ENCODE results near the gene P2RY2. TPM values are rescaled to one million over a fixed set of nuclear protein-coding genes. Genes with fewer than 3 reads are reported as not detected.
A peak's percentile ranks its signal among the peaks of the same experiment; 100 is the strongest.

P2RY2 gene
- total and polyA plus RNA-seq, 4 donors: 1.8 to 3.7 (median 2.2) TPM

DNA sequence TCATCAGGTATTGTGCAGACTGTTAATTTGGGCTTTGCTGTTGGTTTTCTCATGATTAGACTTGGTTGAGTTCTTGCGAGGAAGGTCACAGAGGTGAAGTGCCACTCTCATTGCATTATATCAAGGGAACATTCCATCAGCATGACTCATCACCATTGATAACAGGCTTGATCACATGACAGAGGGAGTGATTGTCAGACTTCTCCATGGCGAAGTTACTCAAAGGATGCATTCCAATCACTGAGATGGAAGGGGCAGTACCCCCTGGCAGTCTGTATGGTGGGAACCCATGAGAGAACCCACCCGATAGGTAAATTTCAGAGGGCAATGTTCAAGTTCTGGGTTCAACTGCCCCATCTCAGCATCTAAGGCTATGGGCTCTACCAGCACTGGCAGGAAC lies 19.4 kb upstream of the P2RY2 start:
- Histone ChIP-seq H3K9me3 (ENCODE audit: control insufficient read depth in 4 of 4, low read length in 3 of 4) (no peaks in the 10 kb centered on the region), H3K4me1 (ENCODE audit: control insufficient read depth in 4 of 4, insufficient read depth in 4 of 4, low read length in 3 of 4) (peaks cover 0 to 5% (median 4%) of the 10 kb centered on the region in 4 donors), H3K36me3 (ENCODE audit: control insufficient read depth in 4 of 4, insufficient read depth in 3 of 4, low read depth in 1 of 4, low read length in 3 of 4) (no peaks in the 10 kb centered on the region), H3K9ac (ENCODE audit: low read depth in 1 of 2, low read length in 2 of 2) (no peak overlapping the region), H3K27ac (ENCODE audit: low read depth in 1 of 2, low read length in 2 of 2) (no peak overlapping the region), H3K4me3 (ENCODE audit: low read depth in 1 of 3, low read length in 3 of 3) (no peak overlapping the region), H3K27me3 (ENCODE audit: control insufficient read depth in 4 of 4, insufficient read depth in 4 of 4, low read length in 3 of 4) (no peaks in the 10 kb centered on the region)
- no peak for DNase-seq (ENCODE audit: low spot score)
- 73% methylated on average over 3 of the region's 3 CpGs for WGBS
- peak; percentile 78 to 85 for TF ChIP-seq JUND (IDR thresholded peaks at IDR 0.05)
- no peak for TF ChIP-seq EGR1 (IDR thresholded peaks at IDR 0.05; ENCODE audit: low read depth in 2 of 2)

DNA sequence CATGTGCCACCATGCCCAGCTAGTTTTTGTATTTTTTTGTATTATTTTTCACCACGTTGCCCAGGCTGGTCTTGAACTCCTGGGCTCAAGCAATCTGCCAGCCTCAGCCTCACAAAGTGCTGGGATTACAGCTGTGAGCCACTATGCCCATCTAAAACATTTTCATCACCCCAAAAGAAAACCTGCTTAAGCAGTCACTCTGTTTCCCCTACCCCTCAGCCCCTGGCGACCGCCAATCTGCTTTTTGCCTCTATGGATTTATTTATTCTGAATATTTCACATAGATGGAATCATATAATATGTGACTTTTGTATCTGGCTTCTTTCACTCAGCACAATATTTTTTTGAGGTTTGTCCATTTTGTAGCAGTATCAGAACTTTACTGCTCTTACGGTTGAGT lies 18.6 kb upstream of the P2RY2 start:
- Histone ChIP-seq H3K4me3 (ENCODE audit: low read depth in 1 of 3, low read length in 3 of 3) (no peak overlapping the region), H3K4me1 (ENCODE audit: control insufficient read depth in 4 of 4, insufficient read depth in 4 of 4, low read length in 3 of 4) (peaks cover 0 to 8% (median 8%) of the 10 kb centered on the region in 4 donors), H3K27me3 (ENCODE audit: control insufficient read depth in 4 of 4, insufficient read depth in 4 of 4, low read length in 3 of 4) (no peaks in the 10 kb centered on the region), H3K9ac (ENCODE audit: low read depth in 1 of 2, low read length in 2 of 2) (no peak overlapping the region), H3K9me3 (ENCODE audit: control insufficient read depth in 4 of 4, low read length in 3 of 4) (no peaks in the 10 kb centered on the region), H3K27ac (ENCODE audit: low read depth in 1 of 2, low read length in 2 of 2) (no peak overlapping the region), H3K36me3 (ENCODE audit: control insufficient read depth in 4 of 4, insufficient read depth in 3 of 4, low read depth in 1 of 4, low read length in 3 of 4) (no peaks in the 10 kb centered on the region)
- DNase-seq (ENCODE audit: low spot score): no peak
- WGBS: 93% methylated on average over 4 of the region's 4 CpGs
- TF ChIP-seq HNF4A (conservative IDR thresholded peaks at IDR 0.05) (no peak), NR2F2 (IDR thresholded peaks at IDR 0.05) (no peak), JUND (IDR thresholded peaks at IDR 0.05) (no peak), YY1 (IDR thresholded peaks at IDR 0.05) (no peak), FOXA1 (IDR thresholded peaks at IDR 0.05) (no peak), EGR1 (IDR thresholded peaks at IDR 0.05; ENCODE audit: low read depth in 2 of 2) (no peak), RAD21 (IDR thresholded peaks at IDR 0.05) (no peak), HNF4G (IDR thresholded peaks at IDR 0.05) (no peak), FOXA2 (IDR thresholded peaks at IDR 0.05) (no peak), SP1 (IDR thresholded peaks at IDR 0.05) (no peak), RXRA (IDR thresholded peaks at IDR 0.05) (no peak)
- TF ChIP-seq, protein P1, sequence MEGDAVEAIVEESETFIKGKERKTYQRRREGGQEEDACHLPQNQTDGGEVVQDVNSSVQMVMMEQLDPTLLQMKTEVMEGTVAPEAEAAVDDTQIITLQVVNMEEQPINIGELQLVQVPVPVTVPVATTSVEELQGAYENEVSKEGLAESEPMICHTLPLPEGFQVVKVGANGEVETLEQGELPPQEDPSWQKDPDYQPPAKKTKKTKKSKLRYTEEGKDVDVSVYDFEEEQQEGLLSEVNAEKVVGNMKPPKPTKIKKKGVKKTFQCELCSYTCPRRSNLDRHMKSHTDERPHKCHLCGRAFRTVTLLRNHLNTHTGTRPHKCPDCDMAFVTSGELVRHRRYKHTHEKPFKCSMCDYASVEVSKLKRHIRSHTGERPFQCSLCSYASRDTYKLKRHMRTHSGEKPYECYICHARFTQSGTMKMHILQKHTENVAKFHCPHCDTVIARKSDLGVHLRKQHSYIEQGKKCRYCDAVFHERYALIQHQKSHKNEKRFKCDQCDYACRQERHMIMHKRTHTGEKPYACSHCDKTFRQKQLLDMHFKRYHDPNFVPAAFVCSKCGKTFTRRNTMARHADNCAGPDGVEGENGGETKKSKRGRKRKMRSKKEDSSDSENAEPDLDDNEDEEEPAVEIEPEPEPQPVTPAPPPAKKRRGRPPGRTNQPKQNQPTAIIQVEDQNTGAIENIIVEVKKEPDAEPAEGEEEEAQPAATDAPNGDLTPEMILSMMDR (IDR thresholded peaks at IDR 0.05; ENCODE audit: low read depth, low read length, missing input control): no peak
- TF ChIP-seq, protein P2, sequence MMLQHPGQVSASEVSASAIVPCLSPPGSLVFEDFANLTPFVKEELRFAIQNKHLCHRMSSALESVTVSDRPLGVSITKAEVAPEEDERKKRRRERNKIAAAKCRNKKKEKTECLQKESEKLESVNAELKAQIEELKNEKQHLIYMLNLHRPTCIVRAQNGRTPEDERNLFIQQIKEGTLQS (IDR thresholded peaks at IDR 0.05): no peak
- TF ChIP-seq, protein P3, sequence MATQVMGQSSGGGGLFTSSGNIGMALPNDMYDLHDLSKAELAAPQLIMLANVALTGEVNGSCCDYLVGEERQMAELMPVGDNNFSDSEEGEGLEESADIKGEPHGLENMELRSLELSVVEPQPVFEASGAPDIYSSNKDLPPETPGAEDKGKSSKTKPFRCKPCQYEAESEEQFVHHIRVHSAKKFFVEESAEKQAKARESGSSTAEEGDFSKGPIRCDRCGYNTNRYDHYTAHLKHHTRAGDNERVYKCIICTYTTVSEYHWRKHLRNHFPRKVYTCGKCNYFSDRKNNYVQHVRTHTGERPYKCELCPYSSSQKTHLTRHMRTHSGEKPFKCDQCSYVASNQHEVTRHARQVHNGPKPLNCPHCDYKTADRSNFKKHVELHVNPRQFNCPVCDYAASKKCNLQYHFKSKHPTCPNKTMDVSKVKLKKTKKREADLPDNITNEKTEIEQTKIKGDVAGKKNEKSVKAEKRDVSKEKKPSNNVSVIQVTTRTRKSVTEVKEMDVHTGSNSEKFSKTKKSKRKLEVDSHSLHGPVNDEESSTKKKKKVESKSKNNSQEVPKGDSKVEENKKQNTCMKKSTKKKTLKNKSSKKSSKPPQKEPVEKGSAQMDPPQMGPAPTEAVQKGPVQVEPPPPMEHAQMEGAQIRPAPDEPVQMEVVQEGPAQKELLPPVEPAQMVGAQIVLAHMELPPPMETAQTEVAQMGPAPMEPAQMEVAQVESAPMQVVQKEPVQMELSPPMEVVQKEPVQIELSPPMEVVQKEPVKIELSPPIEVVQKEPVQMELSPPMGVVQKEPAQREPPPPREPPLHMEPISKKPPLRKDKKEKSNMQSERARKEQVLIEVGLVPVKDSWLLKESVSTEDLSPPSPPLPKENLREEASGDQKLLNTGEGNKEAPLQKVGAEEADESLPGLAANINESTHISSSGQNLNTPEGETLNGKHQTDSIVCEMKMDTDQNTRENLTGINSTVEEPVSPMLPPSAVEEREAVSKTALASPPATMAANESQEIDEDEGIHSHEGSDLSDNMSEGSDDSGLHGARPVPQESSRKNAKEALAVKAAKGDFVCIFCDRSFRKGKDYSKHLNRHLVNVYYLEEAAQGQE (IDR thresholded peaks at IDR 0.05): no peak
- TF ChIP-seq, protein P4, sequence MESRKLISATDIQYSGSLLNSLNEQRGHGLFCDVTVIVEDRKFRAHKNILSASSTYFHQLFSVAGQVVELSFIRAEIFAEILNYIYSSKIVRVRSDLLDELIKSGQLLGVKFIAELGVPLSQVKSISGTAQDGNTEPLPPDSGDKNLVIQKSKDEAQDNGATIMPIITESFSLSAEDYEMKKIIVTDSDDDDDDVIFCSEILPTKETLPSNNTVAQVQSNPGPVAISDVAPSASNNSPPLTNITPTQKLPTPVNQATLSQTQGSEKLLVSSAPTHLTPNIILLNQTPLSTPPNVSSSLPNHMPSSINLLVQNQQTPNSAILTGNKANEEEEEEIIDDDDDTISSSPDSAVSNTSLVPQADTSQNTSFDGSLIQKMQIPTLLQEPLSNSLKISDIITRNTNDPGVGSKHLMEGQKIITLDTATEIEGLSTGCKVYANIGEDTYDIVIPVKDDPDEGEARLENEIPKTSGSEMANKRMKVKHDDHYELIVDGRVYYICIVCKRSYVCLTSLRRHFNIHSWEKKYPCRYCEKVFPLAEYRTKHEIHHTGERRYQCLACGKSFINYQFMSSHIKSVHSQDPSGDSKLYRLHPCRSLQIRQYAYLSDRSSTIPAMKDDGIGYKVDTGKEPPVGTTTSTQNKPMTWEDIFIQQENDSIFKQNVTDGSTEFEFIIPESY (IDR thresholded peaks at IDR 0.05): no peak

Measured in liver (tissue), 9 donors.